Spleen (tissue), 7 donors: ENCODE measurements around the gene EFS.

Experiments
- CTCF ChIP-seq, 11 experiments: fragments of 200-600 bp in 7 of 11; fragments of 450-650 bp in 4 of 11; sonication (generic) in 4 of 11; IDR thresholded peaks in 8 of 11; conservative IDR thresholded peaks in 3 of 11; 1 replicate in 7 of 11; 2 replicates in 4 of 11; pipeline versions ENCODE4 v1.4.0 to v1.8.0; 2016 to 2021; ENCODE audit warnings: antibody characterized with exemption in 11 of 11, inconsistent platforms in 4 of 11, mild to moderate bottlenecking in 1 of 11
- POLR2A ChIP-seq, 3 donors: fragments of 450-650 bp; IDR thresholded peaks; one replicate each; pipeline ENCODE4 v1.5.1; 2017; ENCODE audit warnings: antibody characterized with exemption in 3 of 3, mild to moderate bottlenecking in 1 of 3
- POLR2AphosphoS5 ChIP-seq, 3 donors: sonication (generic); formaldehyde crosslinking; IDR thresholded peaks; one replicate each; pipeline ENCODE4 v1.5.1; 2017; ENCODE audit warnings: antibody characterized with exemption in 3 of 3
- donor health status: DM: no; HTN: no; CAD: no; lungs with moderate emphysema.
- donor health status: DM: no; HTN: no; CAD: no.
- donor health status: DM: no; HTN: no; CAD: no.

GRCh38 chr14:23378612-23379220 is 13.7 kb upstream of the EFS start:
- no peak for TF ChIP-seq CTCF (IDR thresholded peaks at IDR 0.05 in 8 of 11, conservative IDR thresholded peaks at IDR 0.05 in 3 of 11)
- no peak for TF ChIP-seq POLR2A (IDR thresholded peaks at IDR 0.05)
- no peak for TF ChIP-seq POLR2AphosphoS5 (IDR thresholded peaks at IDR 0.05)
